H1 (cell line): ENCODE data around the gene PKM. TPM values are rescaled to one million over a fixed set of nuclear protein-coding genes. Genes with fewer than 3 reads are reported as not detected.

Experiments used
- ASH2L ChIP-seq: fragments of 200-600, 300-600 bp; sonication (generic); IDR thresholded peaks from one replicate; pipeline ENCODE4 v1.7.1; 2017; ENCODE audit warnings: low read length
- BACH1 ChIP-seq: IDR thresholded peaks from 2 replicates; pipeline ENCODE4 v1.6.1; 2012; ENCODE audit warnings: low read length, improper control_type of control experiment
- CREB1 ChIP-seq: IDR thresholded peaks from 2 replicates; pipeline ENCODE4 v1.6.1; 2012; ENCODE audit warnings: inconsistent platforms
- CTBP2 ChIP-seq: IDR thresholded peaks from 2 replicates; pipeline ENCODE4 v1.7.0; 2011; ENCODE audit warnings: borderline replicate concordance, mild to moderate bottlenecking, moderate library complexity, mixed read lengths, low read length; ENCODE audit not compliant: insufficient read depth, insufficient read length
- GTF2F1 ChIP-seq: IDR thresholded peaks from 2 replicates; pipeline ENCODE4 v1.6.1; 2012; ENCODE audit warnings: low read depth, low read length, improper control_type of control experiment, borderline replicate concordance
- HDAC6 ChIP-seq: IDR thresholded peaks from one replicate; pipeline ENCODE4 v1.7.1; 2012; ENCODE audit warnings: low read depth, mild to moderate bottlenecking, inconsistent platforms, low read length, moderate library complexity
- POLR2A ChIP-seq, 2 experiments: IDR thresholded peaks; 1 replicate in 1 of 2; 2 replicates in 1 of 2; pipeline ENCODE4 v1.6.1; 2011; ENCODE audit warnings: low read depth in 2 of 2, low read length in 2 of 2, mild to moderate bottlenecking in 2 of 2; ENCODE audit errors: control extremely low read depth in 1 of 2
- RXRA ChIP-seq: IDR thresholded peaks from 2 replicates; pipeline ENCODE4 v1.6.1; 2011; ENCODE audit warnings: low read depth, mild to moderate bottlenecking, low read length, moderate library complexity; ENCODE audit not compliant: insufficient read depth
- SIX5 ChIP-seq: IDR thresholded peaks from 2 replicates; pipeline ENCODE4 v1.6.1; 2011; ENCODE audit warnings: mild to moderate bottlenecking, low read depth, low read length
- polyA plus RNA-seq, 7 experiments: library from polyadenylated mRNA; depleted of rRNA in 3 of 7; stranded (reverse) in 5 of 7; unstranded in 2 of 7; fragments of >200 nt in 5 of 7; fragments of 200-250 nt in 2 of 7; gene quantifications; 1 replicate in 5 of 7; 2 replicates in 1 of 7; 4 replicates in 1 of 7; pipeline versions ENCODE4 v1.2.1 to v1.2.3, GENCODE V29; 2011 to 2013; ENCODE audit warnings: missing spikeins in 2 of 7, mixed read lengths in 2 of 7
- total RNA-seq: library from RNA; stranded (reverse); fragmentation: NEBNext Ultra II Directional; extraction: Animal tissue kit (Norgen Biotek cat#: 25700); gene quantifications from 2 replicates; pipeline ENCODE4 v1.2.1, GENCODE V29; 2021
- TF ChIP-seq, protein P1 (sequence below): fragments of 300-600 bp; sonication (generic); IDR thresholded peaks from 2 replicates; pipeline ENCODE4 v1.7.1; 2012; ENCODE audit warnings: low read length, moderate library complexity, mild to moderate bottlenecking, inconsistent platforms; ENCODE audit not compliant: insufficient replicate concordance

PKM gene
- total and polyA plus RNA-seq, 2 of the 8 experiments (the other 6 are each of a cell fraction or from before 2014, with no cell fraction given): 780 to 856 TPM

DNA sequence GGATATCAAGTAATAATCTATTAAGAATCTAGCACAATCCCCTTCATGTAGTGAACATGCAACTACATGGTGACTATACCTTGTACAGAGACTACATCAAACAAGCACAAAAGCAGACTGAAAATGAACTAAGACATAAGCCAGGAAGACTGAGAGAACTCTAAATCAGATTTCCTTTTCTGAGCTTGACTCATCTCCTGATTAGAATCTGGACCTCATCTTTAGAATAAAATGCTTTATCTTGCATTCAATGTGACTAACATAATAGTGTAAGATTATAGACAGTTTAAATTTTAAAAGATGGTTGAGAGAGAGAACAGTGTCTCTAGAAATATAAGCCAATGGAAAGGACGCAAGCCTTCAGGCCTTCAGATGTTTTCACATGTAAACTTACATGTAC, 17.5 kb upstream of the PKM start (continued):
- TF ChIP-seq, protein P1, sequence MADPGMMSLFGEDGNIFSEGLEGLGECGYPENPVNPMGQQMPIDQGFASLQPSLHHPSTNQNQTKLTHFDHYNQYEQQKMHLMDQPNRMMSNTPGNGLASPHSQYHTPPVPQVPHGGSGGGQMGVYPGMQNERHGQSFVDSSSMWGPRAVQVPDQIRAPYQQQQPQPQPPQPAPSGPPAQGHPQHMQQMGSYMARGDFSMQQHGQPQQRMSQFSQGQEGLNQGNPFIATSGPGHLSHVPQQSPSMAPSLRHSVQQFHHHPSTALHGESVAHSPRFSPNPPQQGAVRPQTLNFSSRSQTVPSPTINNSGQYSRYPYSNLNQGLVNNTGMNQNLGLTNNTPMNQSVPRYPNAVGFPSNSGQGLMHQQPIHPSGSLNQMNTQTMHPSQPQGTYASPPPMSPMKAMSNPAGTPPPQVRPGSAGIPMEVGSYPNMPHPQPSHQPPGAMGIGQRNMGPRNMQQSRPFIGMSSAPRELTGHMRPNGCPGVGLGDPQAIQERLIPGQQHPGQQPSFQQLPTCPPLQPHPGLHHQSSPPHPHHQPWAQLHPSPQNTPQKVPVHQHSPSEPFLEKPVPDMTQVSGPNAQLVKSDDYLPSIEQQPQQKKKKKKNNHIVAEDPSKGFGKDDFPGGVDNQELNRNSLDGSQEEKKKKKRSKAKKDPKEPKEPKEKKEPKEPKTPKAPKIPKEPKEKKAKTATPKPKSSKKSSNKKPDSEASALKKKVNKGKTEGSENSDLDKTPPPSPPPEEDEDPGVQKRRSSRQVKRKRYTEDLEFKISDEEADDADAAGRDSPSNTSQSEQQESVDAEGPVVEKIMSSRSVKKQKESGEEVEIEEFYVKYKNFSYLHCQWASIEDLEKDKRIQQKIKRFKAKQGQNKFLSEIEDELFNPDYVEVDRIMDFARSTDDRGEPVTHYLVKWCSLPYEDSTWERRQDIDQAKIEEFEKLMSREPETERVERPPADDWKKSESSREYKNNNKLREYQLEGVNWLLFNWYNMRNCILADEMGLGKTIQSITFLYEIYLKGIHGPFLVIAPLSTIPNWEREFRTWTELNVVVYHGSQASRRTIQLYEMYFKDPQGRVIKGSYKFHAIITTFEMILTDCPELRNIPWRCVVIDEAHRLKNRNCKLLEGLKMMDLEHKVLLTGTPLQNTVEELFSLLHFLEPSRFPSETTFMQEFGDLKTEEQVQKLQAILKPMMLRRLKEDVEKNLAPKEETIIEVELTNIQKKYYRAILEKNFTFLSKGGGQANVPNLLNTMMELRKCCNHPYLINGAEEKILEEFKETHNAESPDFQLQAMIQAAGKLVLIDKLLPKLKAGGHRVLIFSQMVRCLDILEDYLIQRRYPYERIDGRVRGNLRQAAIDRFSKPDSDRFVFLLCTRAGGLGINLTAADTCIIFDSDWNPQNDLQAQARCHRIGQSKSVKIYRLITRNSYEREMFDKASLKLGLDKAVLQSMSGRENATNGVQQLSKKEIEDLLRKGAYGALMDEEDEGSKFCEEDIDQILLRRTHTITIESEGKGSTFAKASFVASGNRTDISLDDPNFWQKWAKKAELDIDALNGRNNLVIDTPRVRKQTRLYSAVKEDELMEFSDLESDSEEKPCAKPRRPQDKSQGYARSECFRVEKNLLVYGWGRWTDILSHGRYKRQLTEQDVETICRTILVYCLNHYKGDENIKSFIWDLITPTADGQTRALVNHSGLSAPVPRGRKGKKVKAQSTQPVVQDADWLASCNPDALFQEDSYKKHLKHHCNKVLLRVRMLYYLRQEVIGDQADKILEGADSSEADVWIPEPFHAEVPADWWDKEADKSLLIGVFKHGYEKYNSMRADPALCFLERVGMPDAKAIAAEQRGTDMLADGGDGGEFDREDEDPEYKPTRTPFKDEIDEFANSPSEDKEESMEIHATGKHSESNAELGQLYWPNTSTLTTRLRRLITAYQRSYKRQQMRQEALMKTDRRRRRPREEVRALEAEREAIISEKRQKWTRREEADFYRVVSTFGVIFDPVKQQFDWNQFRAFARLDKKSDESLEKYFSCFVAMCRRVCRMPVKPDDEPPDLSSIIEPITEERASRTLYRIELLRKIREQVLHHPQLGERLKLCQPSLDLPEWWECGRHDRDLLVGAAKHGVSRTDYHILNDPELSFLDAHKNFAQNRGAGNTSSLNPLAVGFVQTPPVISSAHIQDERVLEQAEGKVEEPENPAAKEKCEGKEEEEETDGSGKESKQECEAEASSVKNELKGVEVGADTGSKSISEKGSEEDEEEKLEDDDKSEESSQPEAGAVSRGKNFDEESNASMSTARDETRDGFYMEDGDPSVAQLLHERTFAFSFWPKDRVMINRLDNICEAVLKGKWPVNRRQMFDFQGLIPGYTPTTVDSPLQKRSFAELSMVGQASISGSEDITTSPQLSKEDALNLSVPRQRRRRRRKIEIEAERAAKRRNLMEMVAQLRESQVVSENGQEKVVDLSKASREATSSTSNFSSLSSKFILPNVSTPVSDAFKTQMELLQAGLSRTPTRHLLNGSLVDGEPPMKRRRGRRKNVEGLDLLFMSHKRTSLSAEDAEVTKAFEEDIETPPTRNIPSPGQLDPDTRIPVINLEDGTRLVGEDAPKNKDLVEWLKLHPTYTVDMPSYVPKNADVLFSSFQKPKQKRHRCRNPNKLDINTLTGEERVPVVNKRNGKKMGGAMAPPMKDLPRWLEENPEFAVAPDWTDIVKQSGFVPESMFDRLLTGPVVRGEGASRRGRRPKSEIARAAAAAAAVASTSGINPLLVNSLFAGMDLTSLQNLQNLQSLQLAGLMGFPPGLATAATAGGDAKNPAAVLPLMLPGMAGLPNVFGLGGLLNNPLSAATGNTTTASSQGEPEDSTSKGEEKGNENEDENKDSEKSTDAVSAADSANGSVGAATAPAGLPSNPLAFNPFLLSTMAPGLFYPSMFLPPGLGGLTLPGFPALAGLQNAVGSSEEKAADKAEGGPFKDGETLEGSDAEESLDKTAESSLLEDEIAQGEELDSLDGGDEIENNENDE: no peak
- TF ChIP-seq HDAC6 (no peak), GTF2F1 (no peak), ASH2L (no peak), BACH1 (no peak), CREB1 (no peak), SIX5 (no peak), CTBP2 (no peak), RXRA (no peak), POLR2A (IDR thresholded peaks at IDR 0.05; ENCODE audit: control extremely low read depth in 1 of 2, low read depth in 2 of 2, low read length in 2 of 2) (no peak)
- TF ChIP-seq, all 59 proteins: peak for 0
